PC-3 (cell line): Measurements from ENCODE around the gene EGFLAM. TPM values are rescaled to one million over a fixed set of nuclear protein-coding genes. Genes with fewer than 3 reads are reported as not detected.

Source experiments
- ATAC-seq: fragments of 200-7000 bp; cut with Tn5 transposase; 2 replicates; pipeline ENCODE4 v1.9.1; 2020; ENCODE audit warnings: mild to moderate bottlenecking, moderate library complexity
- BruUV-seq: library from RNA; stranded (reverse); fragments of 400-500 nt; replicated peaks from 2 replicates; lab custom pipeline; 2021; lab: Mats Ljungman, UMichigan
- CTCF ChIA-PET: fragments of 300-600 bp; sonication (Branson Sonifier 250); formaldehyde crosslinking; loops from one replicate; lab custom pipeline; 2022; ENCODE audit warnings: antibody characterized with exemption; lab: Charles Lee
- POLR2A ChIA-PET: fragments of 300-600 bp; sonication (Branson Sonifier 250); formaldehyde crosslinking; loops from one replicate; lab custom pipeline; 2022; ENCODE audit warnings: antibody characterized with exemption; ENCODE audit not compliant: unreplicated experiment; lab: Charles Lee
- DNase-seq: peaks from one replicate; pipeline ENCODE4 v3.0.0-alpha.2; 2015
- H2AFZ ChIP-seq: fragments of 300-600 bp; sonication (generic); 2 replicates; pipeline ENCODE4 v1.6.0; 2016; ENCODE audit warnings: antibody characterized with exemption, low read length
- H3F3A ChIP-seq: fragments of 300-600 bp; sonication (generic); one replicate; pipeline ENCODE4 v1.6.0; 2017; ENCODE audit warnings: antibody characterized with exemption, low read length, control low read depth, mild to moderate bottlenecking; ENCODE audit not compliant: unreplicated experiment
- H3K27ac ChIP-seq: fragments of 300-600 bp; sonication (generic); 2 replicates; pipeline ENCODE4 v1.5.1; 2016; ENCODE audit warnings: mild to moderate bottlenecking, low read length
- H3K27me3 ChIP-seq: fragments of 300-600 bp; sonication (generic); 2 replicates; pipeline ENCODE4 v1.6.1; 2016; ENCODE audit warnings: low read length, mixed read lengths
- H3K36me3 ChIP-seq: fragments of 300-600 bp; sonication (generic); 2 replicates; pipeline ENCODE4 v1.6.1; 2016; ENCODE audit warnings: low read depth, mixed run types, low read length, mixed read lengths
- H3K4me1 ChIP-seq: fragments of 300-600 bp; sonication (generic); 2 replicates; pipeline ENCODE4 v1.5.1; 2016; ENCODE audit warnings: low read length; ENCODE audit not compliant: insufficient read depth
- H3K4me2 ChIP-seq: fragments of 300-600 bp; sonication (generic); 2 replicates; pipeline ENCODE4 v1.6.0; 2016; ENCODE audit warnings: low read length
- H3K4me3 ChIP-seq: fragments of 300-600 bp; sonication (generic); 2 replicates; pipeline ENCODE4 v1.5.1; 2016; ENCODE audit warnings: mild to moderate bottlenecking, low read length, mixed read lengths
- H3K79me2 ChIP-seq: fragments of 300-600 bp; sonication (generic); 2 replicates; pipeline ENCODE4 v1.6.1; 2017; ENCODE audit warnings: low read length, mixed read lengths
- H3K9ac ChIP-seq: fragments of 300-600 bp; sonication (generic); 2 replicates; pipeline ENCODE4 v1.6.0; 2016; ENCODE audit warnings: mild to moderate bottlenecking, low read length
- H3K9me2 ChIP-seq: fragments of 300-600 bp; sonication (generic); replicated peaks from 2 replicates; pipeline ENCODE4 v1.6.1; 2016; ENCODE audit warnings: mixed run types, low read length, mixed read lengths
- H3K9me3 ChIP-seq: fragments of 300-600 bp; sonication (generic); 2 replicates; pipeline ENCODE4 v1.6.1; 2016; ENCODE audit warnings: low read length, mixed read lengths
- H4K20me1 ChIP-seq: fragments of 300-600 bp; sonication (generic); 2 replicates; pipeline ENCODE4 v1.6.1; 2016; ENCODE audit warnings: low read length, mixed read lengths
- CTCF ChIP-seq: fragments of 300-600 bp; sonication (generic); conservative IDR thresholded peaks from 2 replicates; pipeline ENCODE4 v1.5.1; 2017; ENCODE audit warnings: antibody characterized with exemption, low read depth, mild to moderate bottlenecking, low read length
- EZH2 ChIP-seq: fragments of 300-600 bp; sonication (generic); IDR thresholded peaks from one replicate; pipeline ENCODE4 v1.6.1; 2017; ENCODE audit warnings: antibody characterized with exemption, mild to moderate bottlenecking, low read length; ENCODE audit not compliant: unreplicated experiment
- EZH2phosphoT487 ChIP-seq: fragments of 300-600 bp; sonication (generic); IDR thresholded peaks from 2 replicates; pipeline ENCODE4 v1.6.1; 2018; ENCODE audit warnings: mild to moderate bottlenecking, antibody characterized with exemption, low read length, borderline replicate concordance
- intact Hi-C: fragments of 100-400 bp; cut with micrococcal nuclease; formaldehyde crosslinking; loops from 2 replicates; pipeline ENCODE4 v1.9.0; 2023
- total RNA-seq: library from RNA; depleted of rRNA; stranded (reverse); fragments of >200 nt; gene quantifications from 2 replicates; pipeline ENCODE4 v1.2.3, GENCODE V29; 2014

The EGFLAM gene
- total RNA-seq, 1 experiment from 2014 or later, result not detected

GRCh38 chr5:38360323-38361061 lies 102.1 kb downstream of the EGFLAM start:
- no peaks in the 10 kb centered on the region for H3K9me2 ChIP-seq
- no peak for TF ChIP-seq EZH2phosphoT487
- ATAC-seq, result no peak
- no peak overlapping the region for H3K9ac ChIP-seq
- H3F3A ChIP-seq, result no peaks in the 10 kb centered on the region
- no peak overlapping the region for H2AFZ ChIP-seq
- intact Hi-C loops, result no loop called here
- no peak overlapping the region for H3K4me3 ChIP-seq
- no peaks in the 10 kb centered on the region for H3K79me2 ChIP-seq
- peaks cover 62% of the 10 kb centered on the region for H3K27me3 ChIP-seq
- H4K20me1 ChIP-seq, result no peaks in the 10 kb centered on the region
- H3K36me3 ChIP-seq, result no peaks in the 10 kb centered on the region
- ChIA-PET CTCF (no interaction called here), POLR2A (no interaction called here)
- H3K27ac ChIP-seq, result no peak overlapping the region
- H3K9me3 ChIP-seq, result no peaks in the 10 kb centered on the region
- no peaks in the 10 kb centered on the region for H3K4me1 ChIP-seq
- H3K4me2 ChIP-seq, result no peak overlapping the region
- BruUV-seq, result no TSS peak
- no peak for DNase-seq

GRCh38 chr5:38362713-38363112 lies 104.4 kb downstream of the EGFLAM start:
- BruUV-seq, result no TSS peak
- no peaks in the 10 kb centered on the region for H4K20me1 ChIP-seq
- no peaks in the 10 kb centered on the region for H3K9me3 ChIP-seq
- ATAC-seq, result no peak
- H3K27me3 ChIP-seq, result peaks cover 61% of the 10 kb centered on the region
- ChIA-PET POLR2A (no interaction called here), CTCF (no interaction called here)
- no peak overlapping the region for H3K9ac ChIP-seq
- no peaks in the 10 kb centered on the region for H3F3A ChIP-seq
- no peaks in the 10 kb centered on the region for H3K79me2 ChIP-seq
- intact Hi-C loops, result no loop called here
- no peaks in the 10 kb centered on the region for H3K4me1 ChIP-seq
- no peak for DNase-seq
- no peak overlapping the region for H2AFZ ChIP-seq
- H3K4me2 ChIP-seq, result no peak overlapping the region
- no peak overlapping the region for H3K4me3 ChIP-seq
- TF ChIP-seq EZH2 (no peak), EZH2phosphoT487 (no peak), CTCF (no peak)
- no peaks in the 10 kb centered on the region for H3K36me3 ChIP-seq
- no peaks in the 10 kb centered on the region for H3K9me2 ChIP-seq
- H3K27ac ChIP-seq, result no peak overlapping the region

- DNase-seq (no peak), ATAC-seq (no peak)
- no peak overlapping the region for H2AFZ ChIP-seq
- ChIA-PET POLR2A (no interaction called here), CTCF (no interaction called here)
- H3K9me3 ChIP-seq, result no peaks in the 10 kb centered on the region
- no TSS peak for BruUV-seq
- no peaks in the 10 kb centered on the region for H3K9me2 ChIP-seq
- no peaks in the 10 kb centered on the region for H3K79me2 ChIP-seq
- H3F3A ChIP-seq, result no peaks in the 10 kb centered on the region
- intact Hi-C loops, result no loop called here
- no peak overlapping the region for H3K4me2 ChIP-seq
- TF ChIP-seq CTCF (no peak), EZH2 (no peak), EZH2phosphoT487 (no peak)
- peaks cover 53% of the 10 kb centered on the region for H3K27me3 ChIP-seq
- no peak overlapping the region for H3K27ac ChIP-seq
- peaks cover 6% of the 10 kb centered on the region for H3K4me1 ChIP-seq
- no peak overlapping the region for H3K9ac ChIP-seq
- H4K20me1 ChIP-seq, result no peaks in the 10 kb centered on the region
- H3K36me3 ChIP-seq, result no peaks in the 10 kb centered on the region
- H3K4me3 ChIP-seq, result no peak overlapping the region
Observed at GRCh38 chr5:38364825-38365224, 106.5 kb downstream of the EGFLAM start.
